A549 (cell line): ENCODE data around the gene NCOA5. TPM values are rescaled to one million over a fixed set of nuclear protein-coding genes. Genes with fewer than 3 reads are reported as not detected.

Experiments used
- ATAC-seq, 2 experiments: fragments of 200-7000 bp in 1 of 2; fragments of >200 bp in 1 of 2; cut with Nextera tagmentation in 1 of 2; cut with Tn5 transposase in 1 of 2; 3 replicates each; pipeline versions ENCODE4 v1.8.0 to v1.9.1; 2018 to 2020; ENCODE audit warnings: mild to moderate bottlenecking in 1 of 2, moderate library complexity in 1 of 2
- CTCF ChIA-PET: fragments of 300-600 bp; sonication (Branson Sonifier 250); formaldehyde crosslinking; extraction: SDS; loops from one replicate; lab custom pipeline; 2021; ENCODE audit warnings: antibody characterized with exemption, inconsistent platforms; lab: Yijun Ruan, JAX
- POLR2A ChIA-PET: fragments of 350-600 bp; formaldehyde crosslinking; extraction: SDS; loops from one replicate; lab custom pipeline; 2021; ENCODE audit warnings: antibody characterized with exemption, inconsistent platforms; lab: Yijun Ruan, JAX
- DNase-seq, 2 experiments: peaks; one replicate each; pipeline versions ENCODE4 v3.0.0 to v3.0.0-alpha.2; 2011 to 2016; ENCODE audit warnings: low read depth in 1 of 2, low spot score in 1 of 2
- FAIRE-seq: peaks from 2 replicates; lab custom pipeline; 2011; peaks lifted over from hg19 to GRCh38; lab: Jason Lieb, UNC
- H3K27ac ChIP-seq, 2 experiments: fragments of >200 bp; sonication (Bioruptor Twin); formaldehyde crosslinking; 3 replicates each; pipeline ENCODE4 v1.5.1; 2016 to 2017
- H3K4me1 ChIP-seq: fragments of >200 bp; sonication (Bioruptor Twin); formaldehyde crosslinking; 3 replicates; pipeline ENCODE4 v1.6.1; 2016
- H3K4me2 ChIP-seq: fragments of >200 bp; sonication (Bioruptor Twin); formaldehyde crosslinking; 3 replicates; pipeline ENCODE4 v1.6.1; 2016
- H3K4me3 ChIP-seq: fragments of >200 bp; sonication (Bioruptor Twin); formaldehyde crosslinking; 3 replicates; pipeline ENCODE4 v1.5.1; 2016
- H3K9me3 ChIP-seq: fragments of >200 bp; sonication (Bioruptor Twin); formaldehyde crosslinking; 3 replicates; pipeline ENCODE4 v1.6.1; 2016
- CHD4 ChIP-seq: fragments of 200-600 bp; sonication (generic); IDR thresholded peaks from 2 replicates; pipeline ENCODE4 v1.6.1; 2016; ENCODE audit warnings: antibody characterized with exemption, mild to moderate bottlenecking, borderline replicate concordance
- CTCF ChIP-seq: fragments of >200 bp; sonication (Bioruptor Twin); formaldehyde crosslinking; IDR thresholded peaks from 3 replicates; pipeline ENCODE4 v1.5.1; 2016
- E2F6 ChIP-seq: IDR thresholded peaks from 2 replicates; pipeline ENCODE4 v1.6.1; 2012; ENCODE audit warnings: low read depth, borderline replicate concordance
- EHMT2 ChIP-seq: fragments of 200-600 bp; sonication (generic); IDR thresholded peaks from 2 replicates; pipeline ENCODE4 v1.6.1; 2016; ENCODE audit warnings: antibody characterized with exemption, low read depth, mild to moderate bottlenecking, moderate library complexity
- ELK1 ChIP-seq: fragments of 150-350 bp; IDR thresholded peaks from 2 replicates; pipeline ENCODE4 v1.6.1; 2014; ENCODE audit warnings: low read depth, mild to moderate bottlenecking, low read length
- HDAC2 ChIP-seq: fragments of 200-600 bp; sonication (generic); IDR thresholded peaks from 2 replicates; pipeline ENCODE4 v1.6.1; 2016
- JUN ChIP-seq, 2 experiments: fragments of >200 bp; sonication (Bioruptor Twin); formaldehyde crosslinking; IDR thresholded peaks; 2 replicates in 1 of 2; 3 replicates in 1 of 2; pipeline ENCODE4 v1.6.1; 2016 to 2017
- KDM5A ChIP-seq: fragments of 200-600 bp; sonication (generic); IDR thresholded peaks from 2 replicates; pipeline ENCODE4 v1.6.1; 2016; ENCODE audit warnings: antibody characterized with exemption, mild to moderate bottlenecking
- MAZ ChIP-seq: fragments of 150-350 bp; IDR thresholded peaks from 2 replicates; pipeline ENCODE4 v1.6.1; 2014; ENCODE audit warnings: antibody characterized with exemption, low read depth, low read length, borderline replicate concordance
- NR3C1 ChIP-seq: fragments of >200 bp; sonication (Bioruptor Twin); formaldehyde crosslinking; IDR thresholded peaks from 3 replicates; pipeline ENCODE4 v1.6.1; 2017
- PHF8 ChIP-seq: fragments of 200-600 bp; sonication (generic); IDR thresholded peaks from 2 replicates; pipeline ENCODE4 v1.6.1; 2016; ENCODE audit warnings: low read depth, mild to moderate bottlenecking, antibody characterized with exemption, moderate library complexity, borderline replicate concordance
- RAD21 ChIP-seq, 2 experiments: fragments of >200 bp in 1 of 2; sonication (Bioruptor Twin) in 1 of 2; formaldehyde crosslinking in 1 of 2; IDR thresholded peaks in 1 of 2; conservative IDR thresholded peaks in 1 of 2; 2 replicates in 1 of 2; 3 replicates in 1 of 2; pipeline ENCODE4 v1.6.1; 2012 to 2018; ENCODE audit warnings: inconsistent platforms in 1 of 2
- RFX5 ChIP-seq: fragments of 450-650 bp; IDR thresholded peaks from 2 replicates; pipeline ENCODE4 v1.7.1; 2014; ENCODE audit warnings: antibody characterized with exemption, mild to moderate bottlenecking, moderate library complexity
- SMC3 ChIP-seq: fragments of >200 bp; sonication (Bioruptor Twin); formaldehyde crosslinking; IDR thresholded peaks from 3 replicates; pipeline ENCODE4 v1.6.1; 2018; ENCODE audit warnings: inconsistent platforms
- SREBF2 ChIP-seq: fragments of 450-650 bp; IDR thresholded peaks from 2 replicates; pipeline ENCODE4 v1.6.1; 2014; ENCODE audit warnings: mild to moderate bottlenecking, moderate library complexity
- USF2 ChIP-seq: fragments of 450-650 bp; IDR thresholded peaks from 2 replicates; pipeline ENCODE4 v1.6.1; 2014; ENCODE audit warnings: antibody characterized with exemption
- ZFP36 ChIP-seq: fragments of 450-650 bp; IDR thresholded peaks from 2 replicates; pipeline ENCODE4 v1.6.1; 2014; ENCODE audit warnings: borderline replicate concordance; ENCODE audit not compliant: partially characterized antibody
- WGBS: methylation state at CpG from one replicate; pipeline ENCODE4 v1.1.6; 2017; ENCODE audit errors: missing lambda C conversion rate; 5-methylcytosine and 5-hydroxymethylcytosine counted together
- polyA plus RNA-seq, 4 experiments: library from polyadenylated mRNA; depleted of rRNA in 3 of 4; stranded (reverse); fragments of >200 nt; fragmentation: RNase III in 1 of 4; extraction: RNeasy Plus Mini Kit Qiagen cat#74134 plus additional on column Dnase treatment in 1 of 4; gene quantifications; 2 replicates in 3 of 4; 3 replicates in 1 of 4; pipeline ENCODE4 v1.2.3, GENCODE V29; 2011 to 2017

NCOA5 gene
- polyA plus RNA-seq, 2 of the 4 experiments (the other 2 are of a cell fraction), result 27.2 to 28.0 TPM

GRCh38 chr20:46022411-46023147 lies 67.2 kb downstream of the NCOA5 start:
- Histone ChIP-seq H3K27ac (peak overlapping the region in 1 of 2 experiments; percentile 88; a peak in 3 of 6 replicates), H3K4me3 (peak overlapping the region; percentile 60), H3K4me1 (no peaks in the 10 kb centered on the region), H3K9me3 (no peaks in the 10 kb centered on the region), H3K4me2 (peak overlapping the region; percentile 85)
- ChIA-PET POLR2A (interaction anchor here (0.6 to 1.0 kb wide), 2 partner anchors 66 to 317 kb away, joined by 3 to 4 read pairs; no protein-coding TSS in a partner anchor), CTCF (interaction anchor here (0.6 to 4.0 kb wide), 55 partner anchors 9 to 686 kb away, joined by 3 to 40 read pairs (median 4); partner anchors contain the start of gene ELMO2)
- 2% methylated on average over 35 of the region's 37 CpGs for WGBS
- TF ChIP-seq SMC3 (peak; percentile 65), CTCF (peak; percentile 85), KDM5A (peak; percentile 80; the same call in 1 of the 2 replicates), HDAC2 (0 out of 2 replicates have a peak, but pooled peaks have one; percentile 35), MAZ (no peak), ZFP36 (no peak), CHD4 (0 out of 2 replicates have a peak, but pooled peaks have one; percentile 63), NR3C1 (no peak), USF2 (no peak), RAD21 (conservative IDR thresholded peaks at IDR 0.05 in 1 of 2, IDR thresholded peaks at IDR 0.05 in 1 of 2) (peak; percentile 77 to 84), RFX5 (no peak), ELK1 (no peak)
- DNase-seq, result peak; percentile 51 to 56
- peak; percentile 62 to 79 for ATAC-seq
- no peak for FAIRE-seq

- 36% methylated on average over 19 of the region's 71 CpGs for WGBS
- DNase-seq, result peak; percentile 69 to 82
- no peak for FAIRE-seq
- Histone ChIP-seq H3K4me2 (peak overlapping the region; percentile 85), H3K4me3 (peak overlapping the region; percentile 60), H3K9me3 (no peaks in the 10 kb centered on the region), H3K27ac (peak overlapping the region; percentile 69 to 88), H3K4me1 (no peaks in the 10 kb centered on the region)
- peak; percentile 13; the same call in 2 of the 3 replicates for TF ChIP-seq CTCF
- TF ChIP-seq JUN (IDR thresholded peaks at IDR 0.05), result peak in 1 of 2 experiments; percentile 65; a peak in 2 of 5 replicates
- no peak for TF ChIP-seq SREBF2
- no peak for TF ChIP-seq EHMT2
- TF ChIP-seq PHF8, result peak; percentile 55; the same call in 1 of the 2 replicates
- no peak for TF ChIP-seq E2F6
- POLR2A ChIA-PET, result interaction anchor here (1.0 kb wide), 1 partner anchor 67 kb away, joined by 3 read pairs; no protein-coding TSS in a partner anchor
- CTCF ChIA-PET, result interaction anchor here (0.6 to 4.0 kb wide), 38 partner anchors 8 to 421 kb away, joined by 3 to 40 read pairs (median 6); partner anchors contain the start of gene ELMO2
- ATAC-seq, result peak; percentile 63 to 83
Measured at GRCh38 chr20:46021361-46022359, 68.1 kb downstream of the NCOA5 start.
